ENCODE results near the gene NHP2.

- no peak for TF ChIP-seq POLR2AphosphoS5 (IDR thresholded peaks at IDR 0.05)
- no peak for TF ChIP-seq CTCF (IDR thresholded peaks at IDR 0.05)
- TF ChIP-seq POLR2A (IDR thresholded peaks at IDR 0.05) = no peak
- no peak for TF ChIP-seq EP300 (IDR thresholded peaks at IDR 0.05)
These were observed 43.3 kb upstream of the NHP2 start for GRCh38 chr5:178196986-178197385.

Data from suprapubic skin (tissue), 4 donors.